HTR-8/SVneo (cell line): Measurements from ENCODE around the gene AMOTL1.
"Not testable (repeated sequence)": the region's sequence is repeated elsewhere in the genome, so short reads cannot be mapped to it uniquely, and the experiment has no call there.

Source experiments
- DNase-seq: peaks from one replicate; pipeline ENCODE4 v3.0.0; 2011; ENCODE audit warnings: low spot score, mixed read lengths; ENCODE audit not compliant: insufficient read length
- FAIRE-seq: peaks from 2 replicates; lab custom pipeline; 2011; peaks lifted over from hg19 to GRCh38; lab: Jason Lieb, UNC

AMOTL1 gene

GRCh38 chr11:94909371-94909820 lies 141.2 kb downstream of the AMOTL1 start:
- no peak for FAIRE-seq
- no peak for DNase-seq

- no peak for FAIRE-seq
- no peak for DNase-seq
Observed at GRCh38 chr11:94910270-94910669, 142.1 kb downstream of the AMOTL1 start.

GRCh38 chr11:94910779-94911178 lies 142.6 kb downstream of the AMOTL1 start:
- FAIRE-seq (no peak), DNase-seq (no peak)

- FAIRE-seq (no peak), DNase-seq (no peak)
Observed at GRCh38 chr11:94912806-94913205, 144.7 kb downstream of the AMOTL1 start.

- not testable (repeated sequence) for DNase-seq, FAIRE-seq
Observed at GRCh38 chr11:94913718-94914394, 145.7 kb downstream of the AMOTL1 start.

GRCh38 chr11:94920311-94920710 lies 152.2 kb downstream of the AMOTL1 start:
- DNase-seq (no peak), FAIRE-seq (no peak)

- no peak for FAIRE-seq
- no peak for DNase-seq
Observed at GRCh38 chr11:94922321-94923003, 154.3 kb downstream of the AMOTL1 start.

- FAIRE-seq, result no peak
- DNase-seq, result no peak
Observed at GRCh38 chr11:94923004-94923334, 154.8 kb downstream of the AMOTL1 start.

- DNase-seq, result no peak
- FAIRE-seq, result no peak
Observed at GRCh38 chr11:94924171-94924572, 156.0 kb downstream of the AMOTL1 start.

- no peak for FAIRE-seq
- no peak for DNase-seq
Observed at GRCh38 chr11:94924612-94925011, 156.5 kb downstream of the AMOTL1 start.

GRCh38 chr11:94925422-94926270 lies 157.5 kb downstream of the AMOTL1 start:
- FAIRE-seq, result no peak
- no peak for DNase-seq

GRCh38 chr11:94926271-94926625 lies 158.1 kb downstream of the AMOTL1 start:
- no peak for DNase-seq
- no peak for FAIRE-seq
